ENCODE measurements around the gene FBXO5.

GRCh38 chr6:152981219-152981618, 1.6 kb downstream of the FBXO5 start:
- TF ChIP-seq POLR2A (IDR thresholded peaks at IDR 0.05; ENCODE audit: low read depth, low read length): no peak
- no peak for TF ChIP-seq POLR2AphosphoS5 (IDR thresholded peaks at IDR 0.05; ENCODE audit: low read depth, low read length)
- no peak for TF ChIP-seq TAF1 (IDR thresholded peaks at IDR 0.05; ENCODE audit: borderline replicate concordance, low read depth, low read length)

Data from GM12892 (cell line).